ENCODE data around the gene SMYD3. TPM values are rescaled to one million over a fixed set of nuclear protein-coding genes. Genes with fewer than 3 reads are reported as not detected.

The SMYD3 gene
- total RNA-seq, 2 experiments from 2014 or later: 17.1 TPM

GRCh38 chr1:245898581-245898980 lies 608.5 kb downstream of the SMYD3 start:
- no peaks in the 10 kb centered on the region for H3K27me3 Mint-ChIP-seq
- DNase-seq: no peak
- peaks cover 3% of the 10 kb centered on the region for H3K9me3 Mint-ChIP-seq
- no peak overlapping the region for H3K4me3 Mint-ChIP-seq
- CTCF ChIA-PET: no interaction called here
- POLR2A ChIA-PET: no interaction called here
- no peaks in the 10 kb centered on the region for H3K4me1 Mint-ChIP-seq
- H3K36me3 Mint-ChIP-seq (ENCODE audit: low read depth): peaks cover 2% of the 10 kb centered on the region
- no peak overlapping the region for H3K27ac Mint-ChIP-seq

- Mint-ChIP-seq H3K36me3 (ENCODE audit: low read depth) (peaks cover 3% of the 10 kb centered on the region), H3K9me3 (peaks cover 9% of the 10 kb centered on the region), H3K4me1 (no peaks in the 10 kb centered on the region), H3K27ac (no peak overlapping the region), H3K4me3 (no peak overlapping the region), H3K27me3 (no peaks in the 10 kb centered on the region)
- CTCF ChIA-PET: no interaction called here
- DNase-seq: no peak
- POLR2A ChIA-PET: no interaction called here
Measured at GRCh38 chr1:245896258-245896657, 610.8 kb downstream of the SMYD3 start.

- Mint-ChIP-seq H3K27me3 (no peaks in the 10 kb centered on the region), H3K4me1 (no peaks in the 10 kb centered on the region), H3K9me3 (peaks cover 9% of the 10 kb centered on the region), H3K36me3 (ENCODE audit: low read depth) (peaks cover 3% of the 10 kb centered on the region), H3K27ac (no peak overlapping the region), H3K4me3 (no peak overlapping the region)
- POLR2A ChIA-PET: no interaction called here
- CTCF ChIA-PET: no interaction called here
- no peak for DNase-seq
Measured at GRCh38 chr1:245895455-245895959, 611.6 kb downstream of the SMYD3 start.

- Mint-ChIP-seq H3K36me3 (ENCODE audit: low read depth) (peaks cover 3% of the 10 kb centered on the region), H3K27me3 (no peaks in the 10 kb centered on the region), H3K9me3 (peaks cover 9% of the 10 kb centered on the region), H3K4me3 (no peak overlapping the region), H3K4me1 (no peaks in the 10 kb centered on the region), H3K27ac (no peak overlapping the region)
- ChIA-PET POLR2A (no interaction called here), CTCF (no interaction called here)
- DNase-seq: no peak
Measured at GRCh38 chr1:245894843-245895242, 612.2 kb downstream of the SMYD3 start.

- H3K36me3 Mint-ChIP-seq (ENCODE audit: low read depth): peaks cover 3% of the 10 kb centered on the region
- CTCF ChIA-PET: no interaction called here
- H3K9me3 Mint-ChIP-seq: peaks cover 9% of the 10 kb centered on the region
- no peaks in the 10 kb centered on the region for H3K4me1 Mint-ChIP-seq
- H3K27ac Mint-ChIP-seq: no peak overlapping the region
- H3K4me3 Mint-ChIP-seq: no peak overlapping the region
- POLR2A ChIA-PET: no interaction called here
- no peaks in the 10 kb centered on the region for H3K27me3 Mint-ChIP-seq
- DNase-seq: no peak
Measured at GRCh38 chr1:245893025-245893424, 614.1 kb downstream of the SMYD3 start.

GRCh38 chr1:245888809-245889208 lies 618.3 kb downstream of the SMYD3 start:
- H3K4me1 Mint-ChIP-seq: no peaks in the 10 kb centered on the region
- peaks cover 2% of the 10 kb centered on the region for H3K36me3 Mint-ChIP-seq (ENCODE audit: low read depth)
- no peaks in the 10 kb centered on the region for H3K27me3 Mint-ChIP-seq
- DNase-seq: no peak
- no peak overlapping the region for H3K27ac Mint-ChIP-seq
- peaks cover 11% of the 10 kb centered on the region for H3K9me3 Mint-ChIP-seq
- no peak overlapping the region for H3K4me3 Mint-ChIP-seq
- POLR2A ChIA-PET: no interaction called here
- CTCF ChIA-PET: interaction anchor here (1.0 to 1.6 kb wide), 3 partner anchors 10 to 84 kb away, joined by 3 to 5 read pairs (median 4); no protein-coding TSS in a partner anchor

GRCh38 chr1:245887829-245888228 lies 619.2 kb downstream of the SMYD3 start:
- Mint-ChIP-seq H3K9me3 (peaks cover 4% of the 10 kb centered on the region), H3K36me3 (ENCODE audit: low read depth) (peaks cover 2% of the 10 kb centered on the region), H3K4me3 (no peak overlapping the region), H3K27me3 (no peaks in the 10 kb centered on the region), H3K4me1 (no peaks in the 10 kb centered on the region), H3K27ac (no peak overlapping the region)
- CTCF ChIA-PET: interaction anchor here (1.3 to 1.6 kb wide), 2 partner anchors 9 to 85 kb away, joined by 3 to 5 read pairs; no protein-coding TSS in a partner anchor
- no peak for DNase-seq
- POLR2A ChIA-PET: no interaction called here

GRCh38 chr1:245881767-245882391 lies 625.2 kb downstream of the SMYD3 start:
- no peaks in the 10 kb centered on the region for H3K36me3 Mint-ChIP-seq (ENCODE audit: low read depth)

GRCh38 chr1:245880754-245881403 lies 626.2 kb downstream of the SMYD3 start:
- no peaks in the 10 kb centered on the region for H3K4me1 Mint-ChIP-seq
- no peaks in the 10 kb centered on the region for H3K36me3 Mint-ChIP-seq (ENCODE audit: low read depth)
- H3K4me3 Mint-ChIP-seq: no peak overlapping the region
- no peak for DNase-seq
- no peaks in the 10 kb centered on the region for H3K9me3 Mint-ChIP-seq
- POLR2A ChIA-PET: no interaction called here
- H3K27me3 Mint-ChIP-seq: no peaks in the 10 kb centered on the region
- CTCF ChIA-PET: no interaction called here
- H3K27ac Mint-ChIP-seq: no peak overlapping the region

More at GRCh38 chr1:245881767-245882391, 625.2 kb downstream of the SMYD3 start:
- H3K4me1 Mint-ChIP-seq: no peaks in the 10 kb centered on the region
- H3K27ac Mint-ChIP-seq: no peak overlapping the region
- ChIA-PET CTCF (interaction anchor here (1.0 kb wide), 1 partner anchor 19 kb away, joined by 3 read pairs; no protein-coding TSS in a partner anchor), POLR2A (no interaction called here)
- H3K27me3 Mint-ChIP-seq: no peaks in the 10 kb centered on the region
- H3K4me3 Mint-ChIP-seq: no peak overlapping the region
- no peaks in the 10 kb centered on the region for H3K9me3 Mint-ChIP-seq
- DNase-seq: no peak

- Mint-ChIP-seq H3K9me3 (no peaks in the 10 kb centered on the region), H3K4me1 (no peaks in the 10 kb centered on the region), H3K4me3 (no peak overlapping the region), H3K27ac (no peak overlapping the region), H3K27me3 (no peaks in the 10 kb centered on the region), H3K36me3 (ENCODE audit: low read depth) (no peaks in the 10 kb centered on the region)
- CTCF ChIA-PET: interaction anchor here (1.4 kb wide), 1 partner anchor 10 kb away, joined by 5 read pairs; no protein-coding TSS in a partner anchor
- POLR2A ChIA-PET: no interaction called here
- DNase-seq: no peak
Measured at GRCh38 chr1:245879091-245879490, 628.0 kb downstream of the SMYD3 start.

- H3K4me3 Mint-ChIP-seq: no peak overlapping the region
- no peaks in the 10 kb centered on the region for H3K36me3 Mint-ChIP-seq (ENCODE audit: low read depth)
- H3K27me3 Mint-ChIP-seq: no peaks in the 10 kb centered on the region
- ChIA-PET POLR2A (no interaction called here), CTCF (interaction anchor here (1.4 kb wide), 1 partner anchor 10 kb away, joined by 5 read pairs; no protein-coding TSS in a partner anchor)
- no peak overlapping the region for H3K27ac Mint-ChIP-seq
- no peaks in the 10 kb centered on the region for H3K9me3 Mint-ChIP-seq
- DNase-seq: no peak
- no peaks in the 10 kb centered on the region for H3K4me1 Mint-ChIP-seq
Measured at GRCh38 chr1:245878585-245878984, 628.5 kb downstream of the SMYD3 start.

- CTCF ChIA-PET: no interaction called here
- H3K4me1 Mint-ChIP-seq: no peaks in the 10 kb centered on the region
- no peak overlapping the region for H3K4me3 Mint-ChIP-seq
- DNase-seq: no peak
- no peaks in the 10 kb centered on the region for H3K27me3 Mint-ChIP-seq
- H3K9me3 Mint-ChIP-seq: no peaks in the 10 kb centered on the region
- H3K36me3 Mint-ChIP-seq (ENCODE audit: low read depth): no peaks in the 10 kb centered on the region
- no peak overlapping the region for H3K27ac Mint-ChIP-seq
- POLR2A ChIA-PET: no interaction called here
Measured at GRCh38 chr1:245877976-245878375, 629.1 kb downstream of the SMYD3 start.

- POLR2A ChIA-PET: no interaction called here
- DNase-seq: no peak
- CTCF ChIA-PET: interaction anchor here (1.5 kb wide), 1 partner anchor 15 kb away, joined by 3 read pairs; no protein-coding TSS in a partner anchor
Measured at GRCh38 chr1:245876586-245876985, 630.5 kb downstream of the SMYD3 start.

More at GRCh38 chr1:245876586-245876985, 630.5 kb downstream of the SMYD3 start:
- Mint-ChIP-seq H3K36me3 (ENCODE audit: low read depth) (no peaks in the 10 kb centered on the region), H3K27ac (no peak overlapping the region), H3K9me3 (no peaks in the 10 kb centered on the region), H3K4me3 (no peak overlapping the region), H3K4me1 (no peaks in the 10 kb centered on the region), H3K27me3 (no peaks in the 10 kb centered on the region)

Data from activated CD4-positive, alpha-beta T cell treated with anti-CD3 and anti-CD28 coated beads, Interleukin-2, amount 10 ng/mL, durations not matched to agents 7 days and 5 days (primary cell).